Measurements from ENCODE around the gene SPRY1.

The SPRY1 gene

DNA sequence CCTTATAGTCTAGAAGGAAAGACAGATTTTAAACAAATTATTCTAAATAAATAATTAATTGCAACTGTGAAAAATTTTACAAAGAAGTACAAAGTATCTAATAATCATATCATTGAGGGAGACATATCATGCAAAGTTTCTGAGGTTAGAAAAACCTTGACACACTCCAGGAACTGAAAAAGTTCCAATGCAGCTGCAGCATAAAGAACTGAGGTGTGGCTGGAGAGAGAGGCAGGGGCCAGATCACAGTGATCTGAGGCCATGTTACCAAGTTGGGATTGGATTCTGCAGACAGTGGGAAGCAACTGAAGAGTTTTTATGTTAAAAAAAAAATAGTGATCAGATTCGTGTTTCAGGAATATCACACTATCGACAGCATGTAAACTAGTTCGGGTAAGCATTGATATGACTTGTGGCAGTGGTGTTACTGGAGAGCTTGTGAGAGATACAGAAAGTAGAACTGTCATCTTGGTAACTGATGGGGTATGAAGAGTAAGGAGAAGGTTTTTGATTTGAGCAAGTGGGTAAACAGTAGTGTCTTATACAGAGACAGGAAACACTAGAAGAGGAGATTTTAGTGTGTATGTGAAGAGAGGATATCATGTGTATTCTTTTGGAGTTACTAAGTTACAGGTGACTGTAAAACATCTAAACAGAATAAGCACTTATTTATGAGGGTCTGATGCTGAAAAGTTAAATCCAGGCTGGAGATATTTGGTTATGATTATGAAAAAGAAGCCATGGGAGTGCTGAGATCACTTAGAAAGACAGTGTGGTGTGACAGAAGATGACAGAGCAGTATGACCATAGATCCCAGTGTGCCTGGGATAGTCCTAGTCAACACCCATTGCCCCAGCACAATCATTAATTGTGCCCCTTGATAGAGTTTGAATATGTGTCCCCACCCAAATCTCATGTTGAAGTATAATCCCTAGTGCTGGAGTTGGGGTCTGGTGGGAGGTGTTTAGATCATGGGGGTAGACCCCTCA, 15.6 kb upstream of the SPRY1 start:
- Histone ChIP-seq H3K9me3 (ENCODE audit: insufficient read depth, low read length) (peaks cover 10% of the 10 kb centered on the region), H3K27me3 (ENCODE audit: insufficient read depth, insufficient read length) (no peaks in the 10 kb centered on the region), H3K36me3 (ENCODE audit: insufficient read depth, insufficient read length, low read length) (no peaks in the 10 kb centered on the region), H3K4me1 (ENCODE audit: insufficient read depth, insufficient read length) (no peaks in the 10 kb centered on the region), H3K9ac (ENCODE audit: insufficient read length, low read depth) (no peak overlapping the region), H3K4me3 (ENCODE audit: insufficient read length, low read depth) (no peak overlapping the region)
- DNase-seq (ENCODE audit: low read depth, low spot score), result no peak
- TF ChIP-seq YY1 (IDR thresholded peaks at IDR 0.05; ENCODE audit: insufficient read depth, insufficient read length) (no peak), ZNF274 (IDR thresholded peaks at IDR 0.05; ENCODE audit: low read depth, low read length) (no peak), SUZ12 (IDR thresholded peaks at IDR 0.05; ENCODE audit: extremely low read depth, insufficient read depth, insufficient read length) (no peak)

- Histone ChIP-seq H3K4me1 (ENCODE audit: insufficient read depth, insufficient read length) (no peaks in the 10 kb centered on the region), H3K9ac (ENCODE audit: insufficient read length, low read depth) (no peak overlapping the region), H3K4me3 (ENCODE audit: insufficient read length, low read depth) (no peak overlapping the region), H3K27me3 (ENCODE audit: insufficient read depth, insufficient read length) (no peaks in the 10 kb centered on the region), H3K9me3 (ENCODE audit: insufficient read depth, low read length) (peaks cover 10% of the 10 kb centered on the region), H3K36me3 (ENCODE audit: insufficient read depth, insufficient read length, low read length) (no peaks in the 10 kb centered on the region)
- no peak for DNase-seq (ENCODE audit: low read depth, low spot score)
- TF ChIP-seq ZNF274 (IDR thresholded peaks at IDR 0.05; ENCODE audit: low read depth, low read length), result no peak
These were observed 14.6 kb upstream of the SPRY1 start for GRCh38 chr4:123381996-123382395.

DNA sequence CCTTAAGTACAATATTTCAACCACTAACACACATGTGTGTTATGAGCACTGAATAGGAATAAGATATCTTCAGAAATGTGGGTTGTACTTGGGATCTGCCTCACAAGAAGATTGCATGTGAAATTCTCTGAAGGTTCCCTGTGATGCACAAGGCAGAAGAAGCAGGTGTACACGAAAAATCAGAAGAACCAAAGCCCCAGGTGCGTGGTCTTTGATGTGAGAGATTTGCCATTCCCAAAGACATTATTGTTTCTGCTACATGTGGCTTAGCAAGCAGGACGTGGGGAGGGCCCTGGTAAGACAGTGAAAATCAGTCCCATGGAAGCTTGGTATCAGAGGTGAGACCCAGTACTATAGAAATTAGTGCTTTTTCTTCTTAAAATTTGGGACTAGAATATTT, 13.0 kb upstream of the SPRY1 start:
- Histone ChIP-seq H3K9ac (ENCODE audit: insufficient read length, low read depth) (no peak overlapping the region), H3K27me3 (ENCODE audit: insufficient read depth, insufficient read length) (no peaks in the 10 kb centered on the region), H3K9me3 (ENCODE audit: insufficient read depth, low read length) (peaks cover 10% of the 10 kb centered on the region), H3K4me3 (ENCODE audit: insufficient read length, low read depth) (no peak overlapping the region), H3K36me3 (ENCODE audit: insufficient read depth, insufficient read length, low read length) (no peaks in the 10 kb centered on the region), H3K4me1 (ENCODE audit: insufficient read depth, insufficient read length) (no peaks in the 10 kb centered on the region)
- DNase-seq (ENCODE audit: low read depth, low spot score), result no peak
- TF ChIP-seq ZNF274 (IDR thresholded peaks at IDR 0.05; ENCODE audit: low read depth, low read length), result no peak
- no peak for TF ChIP-seq YY1 (IDR thresholded peaks at IDR 0.05; ENCODE audit: insufficient read depth, insufficient read length)

DNA sequence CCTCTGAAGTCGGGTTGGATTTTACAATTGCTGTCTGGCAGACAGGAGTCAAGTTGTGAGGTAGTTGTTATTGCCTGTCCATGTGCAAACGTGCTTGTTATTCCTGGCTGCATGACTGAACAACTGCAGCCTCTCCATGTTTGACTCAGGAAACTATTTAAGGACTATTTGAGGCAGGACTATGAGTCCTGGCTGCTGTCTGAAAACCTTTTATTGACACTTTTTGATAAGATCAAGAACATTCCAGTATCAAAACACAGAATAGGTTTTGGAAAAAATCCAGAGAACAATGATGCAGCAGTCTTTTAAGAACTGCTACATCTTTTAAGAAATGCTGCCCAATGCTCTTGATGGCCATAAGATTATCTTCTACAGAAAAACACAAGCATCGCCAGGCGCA, 10.0 kb upstream of the SPRY1 start:
- Histone ChIP-seq H3K9me3 (ENCODE audit: insufficient read depth, low read length) (peaks cover 2% of the 10 kb centered on the region; the same call in 1 of the 2 replicates), H3K9ac (ENCODE audit: insufficient read length, low read depth) (no peak overlapping the region), H3K36me3 (ENCODE audit: insufficient read depth, insufficient read length, low read length) (no peaks in the 10 kb centered on the region), H3K4me3 (ENCODE audit: insufficient read length, low read depth) (no peak overlapping the region), H3K27me3 (ENCODE audit: insufficient read depth, insufficient read length) (no peaks in the 10 kb centered on the region), H3K4me1 (ENCODE audit: insufficient read depth, insufficient read length) (no peaks in the 10 kb centered on the region)
- TF ChIP-seq YY1 (IDR thresholded peaks at IDR 0.05; ENCODE audit: insufficient read depth, insufficient read length) (no peak), ZNF274 (IDR thresholded peaks at IDR 0.05; ENCODE audit: low read depth, low read length) (no peak), SUZ12 (IDR thresholded peaks at IDR 0.05; ENCODE audit: extremely low read depth, insufficient read depth, insufficient read length) (no peak)
- no peak for DNase-seq (ENCODE audit: low read depth, low spot score)

GRCh38 chr4:123390846-123391456, 5.6 kb upstream of the SPRY1 start:
- no peak for DNase-seq (ENCODE audit: low read depth, low spot score)
- H3K4me1 ChIP-seq (ENCODE audit: insufficient read depth, insufficient read length), result no peaks in the 10 kb centered on the region
- no peak overlapping the region for H3K9ac ChIP-seq (ENCODE audit: insufficient read length, low read depth)
- no peaks in the 10 kb centered on the region for H3K9me3 ChIP-seq (ENCODE audit: insufficient read depth, low read length)
- H3K4me3 ChIP-seq (ENCODE audit: insufficient read length, low read depth), result no peak overlapping the region
- TF ChIP-seq YY1 (IDR thresholded peaks at IDR 0.05; ENCODE audit: insufficient read depth, insufficient read length), result no peak
- TF ChIP-seq ZNF274 (IDR thresholded peaks at IDR 0.05; ENCODE audit: low read depth, low read length), result no peak
- TF ChIP-seq SUZ12 (IDR thresholded peaks at IDR 0.05; ENCODE audit: extremely low read depth, insufficient read depth, insufficient read length), result no peak
- no peaks in the 10 kb centered on the region for H3K36me3 ChIP-seq (ENCODE audit: insufficient read depth, insufficient read length, low read length)
- H3K27me3 ChIP-seq (ENCODE audit: insufficient read depth, insufficient read length), result no peaks in the 10 kb centered on the region

DNA sequence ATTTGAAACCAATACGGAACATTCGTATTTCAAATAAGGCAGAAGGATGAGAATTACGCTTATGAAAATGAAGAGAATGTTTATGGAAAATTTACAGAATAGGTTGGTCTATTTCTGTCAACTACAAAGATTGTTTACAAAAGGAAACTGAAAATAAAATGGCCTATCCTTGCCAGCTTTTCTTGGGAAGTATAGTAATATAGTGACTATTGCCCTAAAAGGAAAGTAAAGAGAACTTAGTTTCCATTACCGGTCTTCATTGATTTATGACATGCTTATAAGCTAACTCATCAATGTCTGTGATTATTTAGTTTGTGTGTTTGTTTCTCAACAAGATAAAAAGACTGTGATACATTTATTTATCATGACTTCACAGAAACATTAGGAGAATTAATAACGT, 2.9 kb upstream of the SPRY1 start:
- no peaks in the 10 kb centered on the region for H3K9me3 ChIP-seq (ENCODE audit: insufficient read depth, low read length)
- no peak overlapping the region for H3K4me3 ChIP-seq (ENCODE audit: insufficient read length, low read depth)
- H3K27me3 ChIP-seq (ENCODE audit: insufficient read depth, insufficient read length), result no peaks in the 10 kb centered on the region
- TF ChIP-seq ZNF274 (IDR thresholded peaks at IDR 0.05; ENCODE audit: low read depth, low read length), result no peak
- H3K4me1 ChIP-seq (ENCODE audit: insufficient read depth, insufficient read length), result no peaks in the 10 kb centered on the region
- no peak for DNase-seq (ENCODE audit: low read depth, low spot score)
- no peaks in the 10 kb centered on the region for H3K36me3 ChIP-seq (ENCODE audit: insufficient read depth, insufficient read length, low read length)
- no peak overlapping the region for H3K9ac ChIP-seq (ENCODE audit: insufficient read length, low read depth)

DNA sequence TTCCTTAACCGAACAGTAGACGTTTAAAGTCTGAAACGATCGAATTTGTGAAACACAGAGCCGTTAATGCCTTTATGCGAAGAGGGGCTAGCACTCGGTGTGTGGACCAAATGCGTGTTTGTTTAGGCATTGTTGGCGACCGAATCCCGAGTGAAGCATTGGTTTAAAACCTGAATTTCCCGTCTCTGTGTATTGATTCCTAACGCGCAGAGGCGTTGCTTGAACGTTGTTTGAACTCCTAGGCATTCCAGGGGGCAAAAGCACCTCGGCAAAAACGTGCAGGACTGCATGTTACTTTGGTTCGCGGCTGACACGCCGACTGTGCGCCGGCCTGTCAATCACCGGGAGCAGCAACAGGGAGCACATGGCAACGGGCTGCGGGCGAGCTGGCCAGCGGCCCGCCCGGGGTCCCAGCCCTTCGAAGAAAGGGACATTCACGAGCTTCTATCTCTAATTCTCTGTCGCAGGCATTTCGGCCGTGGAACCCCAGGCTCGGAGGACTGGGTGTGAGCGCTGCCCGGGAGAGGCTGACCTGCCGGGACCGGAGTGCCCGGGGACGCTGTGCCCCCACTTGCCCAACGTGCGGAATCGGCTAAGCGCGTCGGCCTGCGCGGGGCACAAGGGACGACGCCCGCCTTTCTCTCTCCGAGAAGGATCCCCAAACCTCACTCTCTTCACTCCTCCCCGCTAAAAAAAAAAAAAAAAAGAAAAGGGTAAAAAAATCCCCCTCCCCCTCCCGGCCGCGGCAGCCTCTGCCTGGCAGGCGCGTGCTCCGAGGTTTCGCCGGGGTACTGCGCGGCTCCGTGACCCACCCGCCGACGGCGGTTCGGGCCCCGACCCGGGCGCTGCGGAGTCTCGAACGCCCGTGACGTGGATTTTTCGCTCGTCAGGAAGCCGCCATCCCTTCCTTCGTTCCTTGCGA, 810 bp downstream of the SPRY1 start:
- Histone ChIP-seq H3K9me3 (ENCODE audit: insufficient read depth, low read length) (no peaks in the 10 kb centered on the region), H3K27me3 (ENCODE audit: insufficient read depth, insufficient read length) (no peaks in the 10 kb centered on the region), H3K4me3 (ENCODE audit: insufficient read length, low read depth) (peak overlapping the region; percentile 70), H3K9ac (ENCODE audit: insufficient read length, low read depth) (peak overlapping the region; percentile 65), H3K4me1 (ENCODE audit: insufficient read depth, insufficient read length) (no peaks in the 10 kb centered on the region), H3K36me3 (ENCODE audit: insufficient read depth, insufficient read length, low read length) (peaks cover 11% of the 10 kb centered on the region)
- peak; percentile 22 for DNase-seq (ENCODE audit: low read depth, low spot score)
- no peak for TF ChIP-seq YY1 (IDR thresholded peaks at IDR 0.05; ENCODE audit: insufficient read depth, insufficient read length)
- TF ChIP-seq SUZ12 (IDR thresholded peaks at IDR 0.05; ENCODE audit: extremely low read depth, insufficient read depth, insufficient read length), result no peak
- no peak for TF ChIP-seq ZNF274 (IDR thresholded peaks at IDR 0.05; ENCODE audit: low read depth, low read length)

All from NT2/D1 (cell line).